GM21737 (cell line): ENCODE measurements around the gene TTYH1.
"Not testable (repeated sequence)": the region's sequence is repeated elsewhere in the genome, so short reads cannot be mapped to it uniquely, and the experiment has no call there.

ENCODE experiments used
- ATAC-seq: cut with Tn5 transposase; IDR thresholded peaks from one replicate; pipeline ENCODE4 v1.9.1; 2021; ENCODE audit warnings: mild to moderate bottlenecking, moderate library complexity; ENCODE audit not compliant: unreplicated experiment

TTYH1 gene

GRCh38 chr19:54436628-54437252 lies 21.5 kb downstream of the TTYH1 start:
- ATAC-seq = no peak

GRCh38 chr19:54439174-54439851 lies 24.0 kb downstream of the TTYH1 start:
- ATAC-seq = no peak

GRCh38 chr19:54440641-54441040 lies 25.4 kb downstream of the TTYH1 start:
- no peak for ATAC-seq

GRCh38 chr19:54444737-54445136 lies 29.5 kb downstream of the TTYH1 start:
- no peak for ATAC-seq

GRCh38 chr19:54446349-54446748 lies 31.1 kb downstream of the TTYH1 start:
- not testable (repeated sequence) for ATAC-seq

- peak; percentile 20 for ATAC-seq
Measured at GRCh38 chr19:54448040-54448773, 32.9 kb downstream of the TTYH1 start.

GRCh38 chr19:54448774-54449700 lies 33.8 kb downstream of the TTYH1 start, which contains the start of gene LENG8:
LENG8 (plus strand) TSS chr19:54449199; CDS start chr19:54451345, 2,146 bp downstream.
- ATAC-seq = peak; percentile 76

- no peak for ATAC-seq
Measured at GRCh38 chr19:54449701-54450069, 34.4 kb downstream of the TTYH1 start.

- ATAC-seq = no peak
Measured at GRCh38 chr19:54451331-54451871, 36.1 kb downstream of the TTYH1 start.

GRCh38 chr19:54451997-54452396 lies 36.7 kb downstream of the TTYH1 start:
- no peak for ATAC-seq

- no peak for ATAC-seq
Measured at GRCh38 chr19:54452626-54453025, 37.4 kb downstream of the TTYH1 start.

GRCh38 chr19:54453921-54454780 lies 38.9 kb downstream of the TTYH1 start:
- no peak for ATAC-seq

- no peak for ATAC-seq
Measured at GRCh38 chr19:54454781-54455675, 39.8 kb downstream of the TTYH1 start.

- no peak for ATAC-seq
Measured at GRCh38 chr19:54455786-54456422, 40.6 kb downstream of the TTYH1 start.

GRCh38 chr19:54456423-54457373 lies 41.4 kb downstream of the TTYH1 start:
- no peak for ATAC-seq

GRCh38 chr19:54457773-54458647 lies 42.7 kb downstream of the TTYH1 start:
- ATAC-seq = no peak
